H9 (cell line): ENCODE data around the gene TMC4. TPM values are rescaled to one million over a fixed set of nuclear protein-coding genes. Genes with fewer than 3 reads are reported as not detected.

Experiments
- DNase-seq: peaks from one replicate; pipeline ENCODE4 v3.0.0-alpha.2; 2017
- H2AFZ ChIP-seq: one replicate; pipeline ENCODE4 v1.6.1; 2013; ENCODE audit warnings: mild to moderate bottlenecking, low read length, control low read depth, moderate library complexity
- H2AK5ac ChIP-seq: 2 replicates; pipeline ENCODE4 v1.6.1; 2013; ENCODE audit warnings: low read length, control low read depth, mixed read lengths; ENCODE audit not compliant: insufficient read length
- H2BK120ac ChIP-seq: one replicate; pipeline ENCODE4 v1.6.1; 2013; ENCODE audit warnings: low read depth, mild to moderate bottlenecking, low read length, control low read depth, inconsistent platforms; ENCODE audit not compliant: poor library complexity, severe bottlenecking
- H2BK12ac ChIP-seq: 2 replicates; pipeline ENCODE4 v1.6.1; 2013; ENCODE audit warnings: low read length, control low read depth, mixed read lengths, low read depth; ENCODE audit not compliant: insufficient read length
- H2BK15ac ChIP-seq: 2 replicates; pipeline ENCODE4 v1.6.1; 2013; ENCODE audit warnings: low read depth, low read length, control low read depth
- H2BK20ac ChIP-seq: one replicate; pipeline ENCODE4 v1.6.1; 2013; ENCODE audit warnings: low read depth, mild to moderate bottlenecking, low read length, control low read depth, inconsistent platforms; ENCODE audit not compliant: poor library complexity, severe bottlenecking
- H2BK5ac ChIP-seq: 2 replicates; pipeline ENCODE4 v1.6.1; 2013; ENCODE audit warnings: low read length, control low read depth, mixed read lengths; ENCODE audit not compliant: insufficient read length
- H3K14ac ChIP-seq: 2 replicates; pipeline ENCODE4 v1.6.1; 2013; ENCODE audit warnings: low read length, control low read depth; ENCODE audit not compliant: insufficient read depth
- H3K18ac ChIP-seq: 2 replicates; pipeline ENCODE4 v1.6.1; 2013; ENCODE audit warnings: low read depth, mild to moderate bottlenecking, mixed read lengths, low read length, control low read depth; ENCODE audit not compliant: insufficient read length
- H3K23ac ChIP-seq: 2 replicates; pipeline ENCODE4 v1.6.1; 2013; ENCODE audit warnings: low read length, control low read depth, mixed read lengths, low read depth; ENCODE audit not compliant: insufficient read length
- H3K23me2 ChIP-seq: 2 replicates; pipeline ENCODE4 v1.6.1; 2013; ENCODE audit warnings: low read depth, mild to moderate bottlenecking, mixed read lengths, low read length, control low read depth; ENCODE audit not compliant: insufficient read length, poor library complexity, severe bottlenecking
- H3K27ac ChIP-seq: 2 replicates; pipeline ENCODE4 v1.5.1; 2013; ENCODE audit warnings: low read length, control low read depth, mixed read lengths, low read depth; ENCODE audit not compliant: insufficient read length
- H3K27me3 ChIP-seq: 2 replicates; pipeline ENCODE4 v1.6.1; 2013; ENCODE audit warnings: low read length, control low read depth, inconsistent platforms; ENCODE audit not compliant: insufficient read depth
- H3K4ac ChIP-seq: 2 replicates; pipeline ENCODE4 v1.6.1; 2013; ENCODE audit warnings: low read depth, mild to moderate bottlenecking, control low read depth, inconsistent platforms, low read length, moderate library complexity
- H3K4me1 ChIP-seq: 2 replicates; pipeline ENCODE4 v1.6.1; 2013; ENCODE audit warnings: low read length, control low read depth, inconsistent platforms; ENCODE audit not compliant: insufficient read depth
- H3K4me2 ChIP-seq: 2 replicates; pipeline ENCODE4 v1.6.1; 2013; ENCODE audit warnings: low read length, control low read depth, mixed read lengths; ENCODE audit not compliant: insufficient read length, insufficient read depth
- H3K56ac ChIP-seq: 2 replicates; pipeline ENCODE4 v1.6.1; 2013; ENCODE audit warnings: low read depth, mild to moderate bottlenecking, mixed read lengths, low read length, control low read depth; ENCODE audit not compliant: insufficient read length
- H3K79me1 ChIP-seq: 2 replicates; pipeline ENCODE4 v1.6.1; 2013; ENCODE audit warnings: low read depth, mild to moderate bottlenecking, moderate library complexity, low read length, control low read depth, inconsistent platforms; ENCODE audit not compliant: insufficient read depth, poor library complexity, severe bottlenecking
- H3K79me2 ChIP-seq: 2 replicates; pipeline ENCODE4 v1.6.1; 2013; ENCODE audit warnings: low read length, control low read depth, inconsistent platforms; ENCODE audit not compliant: insufficient read depth
- H3K9ac ChIP-seq: 2 replicates; pipeline ENCODE4 v1.6.1; 2013; ENCODE audit warnings: low read length, control low read depth, mixed read lengths; ENCODE audit not compliant: insufficient read length; ENCODE audit errors: extremely low read depth
- H3K9me3 ChIP-seq: one replicate; pipeline ENCODE4 v1.6.1; 2013; ENCODE audit warnings: low read depth, low read length, inconsistent platforms; ENCODE audit not compliant: control insufficient read depth
- H3T11ph ChIP-seq: one replicate; pipeline ENCODE4 v1.6.1; 2013; ENCODE audit warnings: mild to moderate bottlenecking, low read length, control low read depth, inconsistent platforms
- H4K20me1 ChIP-seq: one replicate; pipeline ENCODE4 v1.6.1; 2013; ENCODE audit not compliant: control insufficient read depth, insufficient read length, insufficient read depth
- H4K5ac ChIP-seq: 2 replicates; pipeline ENCODE4 v1.6.1; 2013; ENCODE audit warnings: low read depth, mild to moderate bottlenecking, mixed read lengths, low read length, control low read depth; ENCODE audit not compliant: insufficient read length
- H4K8ac ChIP-seq: replicated peaks from 2 replicates; pipeline ENCODE4 v1.6.1; 2013; ENCODE audit warnings: low read length, control low read depth, mixed read lengths, low read depth; ENCODE audit not compliant: insufficient read length
- H4K91ac ChIP-seq: 2 replicates; pipeline ENCODE4 v1.6.1; 2013; ENCODE audit warnings: low read depth, mild to moderate bottlenecking, moderate library complexity, mixed read lengths, low read length, control low read depth; ENCODE audit not compliant: insufficient read length
- H3K27ac Mint-ChIP-seq, 3 experiments: 2 replicates in 2 of 3; 3 replicates in 1 of 3; pipeline ENCODE4 v1.8.0; 2020 to 2021; ENCODE audit warnings: mixed read lengths in 3 of 3, mild to moderate bottlenecking in 1 of 3, moderate library complexity in 1 of 3
- H3K27me3 Mint-ChIP-seq: 2 replicates; pipeline ENCODE4 v1.8.0; 2021; ENCODE audit warnings: low read depth, mild to moderate bottlenecking, moderate library complexity, mixed read lengths
- H3K36me3 Mint-ChIP-seq, 3 experiments: 2 replicates in 2 of 3; 3 replicates in 1 of 3; pipeline ENCODE4 v1.8.0; 2020 to 2021; ENCODE audit warnings: low read depth in 3 of 3, mixed read lengths in 3 of 3; ENCODE audit not compliant: insufficient read depth in 1 of 3
- H3K4me1 Mint-ChIP-seq, 2 experiments: 2 replicates each; pipeline ENCODE4 v1.8.0; 2020; ENCODE audit warnings: mixed read lengths in 2 of 2
- H3K4me3 Mint-ChIP-seq, 2 experiments: 2 replicates in 1 of 2; 3 replicates in 1 of 2; pipeline ENCODE4 v1.8.0; 2020 to 2021; ENCODE audit warnings: mild to moderate bottlenecking in 2 of 2, mixed read lengths in 2 of 2, moderate library complexity in 1 of 2
- H3K9me3 Mint-ChIP-seq, 2 experiments: 2 replicates in 1 of 2; 3 replicates in 1 of 2; pipeline ENCODE4 v1.8.0; 2020; ENCODE audit warnings: mild to moderate bottlenecking in 2 of 2, mixed read lengths in 2 of 2, moderate library complexity in 1 of 2
- WGBS: extraction: QIAGEN DNeasy Blood & Tissue Kit; methylation state at CpG from one replicate; pipeline ENCODE4 v1.1.7; 2013; ENCODE audit warnings: missing lambda C conversion rate, low lambda C conversion rate, mixed read lengths; ENCODE audit not compliant: insufficient read length; ENCODE audit errors: extremely low coverage; 5-methylcytosine and 5-hydroxymethylcytosine counted together
- total RNA-seq: library from RNA; stranded (reverse); gene quantifications from 2 replicates; pipeline ENCODE4 v1.2.1, GENCODE V29; 2021
- TF ChIP-seq, protein P1 (sequence below): fragments of 200-600 bp; sonication (generic); conservative IDR thresholded peaks from 3 replicates; pipeline ENCODE4 v1.8.0; 2021; ENCODE audit warnings: antibody characterized with exemption, mild to moderate bottlenecking

TMC4 gene
- total RNA-seq, 1 experiment from 2014 or later: 12.2 TPM

DNA sequence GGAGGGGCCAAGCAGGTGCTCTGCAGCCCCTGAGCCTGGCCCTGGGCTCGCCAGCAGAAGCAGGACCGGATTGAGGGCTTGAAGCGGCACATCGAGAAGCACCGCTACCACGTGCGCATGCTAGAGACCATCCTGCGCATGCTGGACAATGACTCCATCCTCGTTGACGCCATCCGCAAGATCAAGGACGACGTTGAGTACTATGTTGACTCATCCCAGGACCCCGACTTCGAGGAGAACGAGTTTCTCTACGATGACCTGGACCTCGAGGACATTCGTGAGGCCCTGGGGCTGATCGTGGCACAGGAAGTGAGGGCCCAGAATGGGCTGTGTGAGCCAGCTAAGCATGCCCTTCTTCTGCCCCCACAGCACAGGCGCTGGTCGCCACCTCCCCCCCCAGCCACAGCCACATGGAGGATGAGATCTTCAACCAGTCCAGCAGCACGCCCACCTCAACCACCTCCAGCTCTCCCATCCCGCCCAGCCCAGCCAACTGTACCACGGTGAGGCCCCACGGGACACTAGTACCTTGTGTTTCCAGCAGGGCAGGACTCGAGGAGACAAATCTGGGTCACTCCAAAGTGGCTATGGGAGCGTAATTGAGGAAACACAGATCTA lies 27.3 kb downstream of the TMC4 start:
- DNase-seq: no peak
- no peaks in the 10 kb centered on the region for H3K23me2 ChIP-seq
- H3K79me2 ChIP-seq: peaks cover 6% of the 10 kb centered on the region; the same call in 1 of the 2 replicates
- H2AK5ac ChIP-seq: no peak overlapping the region
- no peak overlapping the region for H2BK15ac ChIP-seq
- H3K23ac ChIP-seq: no peak overlapping the region
- TF ChIP-seq, protein P1, sequence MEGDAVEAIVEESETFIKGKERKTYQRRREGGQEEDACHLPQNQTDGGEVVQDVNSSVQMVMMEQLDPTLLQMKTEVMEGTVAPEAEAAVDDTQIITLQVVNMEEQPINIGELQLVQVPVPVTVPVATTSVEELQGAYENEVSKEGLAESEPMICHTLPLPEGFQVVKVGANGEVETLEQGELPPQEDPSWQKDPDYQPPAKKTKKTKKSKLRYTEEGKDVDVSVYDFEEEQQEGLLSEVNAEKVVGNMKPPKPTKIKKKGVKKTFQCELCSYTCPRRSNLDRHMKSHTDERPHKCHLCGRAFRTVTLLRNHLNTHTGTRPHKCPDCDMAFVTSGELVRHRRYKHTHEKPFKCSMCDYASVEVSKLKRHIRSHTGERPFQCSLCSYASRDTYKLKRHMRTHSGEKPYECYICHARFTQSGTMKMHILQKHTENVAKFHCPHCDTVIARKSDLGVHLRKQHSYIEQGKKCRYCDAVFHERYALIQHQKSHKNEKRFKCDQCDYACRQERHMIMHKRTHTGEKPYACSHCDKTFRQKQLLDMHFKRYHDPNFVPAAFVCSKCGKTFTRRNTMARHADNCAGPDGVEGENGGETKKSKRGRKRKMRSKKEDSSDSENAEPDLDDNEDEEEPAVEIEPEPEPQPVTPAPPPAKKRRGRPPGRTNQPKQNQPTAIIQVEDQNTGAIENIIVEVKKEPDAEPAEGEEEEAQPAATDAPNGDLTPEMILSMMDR: no peak
- no peak overlapping the region for H2BK20ac ChIP-seq
- H4K8ac ChIP-seq: no peak overlapping the region
- H3T11ph ChIP-seq: no peak overlapping the region
- no peak overlapping the region for H3K18ac ChIP-seq
- no peak overlapping the region for H2BK120ac ChIP-seq
- no peak overlapping the region for H2AFZ ChIP-seq
- no peak overlapping the region for H3K4me2 ChIP-seq
- no peak overlapping the region for H3K14ac ChIP-seq
- H2BK5ac ChIP-seq: no peak overlapping the region
- no peaks in the 10 kb centered on the region for H3K4me1 ChIP-seq
- no peaks in the 10 kb centered on the region for H3K27me3 ChIP-seq
- no peak overlapping the region for H2BK12ac ChIP-seq
- no peak overlapping the region for H4K91ac ChIP-seq
- H4K5ac ChIP-seq: no peak overlapping the region
- Mint-ChIP-seq H3K9me3 (no peaks in the 10 kb centered on the region; a peak in 1 of 5 replicates), H3K27ac (no peak overlapping the region), H3K27me3 (peaks cover 1% of the 10 kb centered on the region; the same call in 1 of the 2 replicates), H3K4me3 (no peak overlapping the region), H3K4me1 (peaks cover 4 to 6% of the 10 kb centered on the region in 2 experiments), H3K36me3 (peaks cover 72 to 88% (median 85%) of the 10 kb centered on the region in 3 experiments)
- no peaks in the 10 kb centered on the region for H4K20me1 ChIP-seq
- H3K9me3 ChIP-seq: no peaks in the 10 kb centered on the region
- H3K56ac ChIP-seq: no peak overlapping the region
- WGBS: no CpG with 5 or more reads among the region's 28 CpGs
- peaks cover under 1% of the 10 kb centered on the region for H3K79me1 ChIP-seq
- no peak overlapping the region for H3K27ac ChIP-seq
- no peak overlapping the region for H3K9ac ChIP-seq
- no peak overlapping the region for H3K4ac ChIP-seq
